Stomach smooth muscle (tissue), 2 donors: ENCODE data around the gene IPO4.
A peak's percentile ranks its signal among the peaks of the same experiment; 100 is the strongest.

Source experiments
- H3K27ac ChIP-seq: one replicate; pipeline ENCODE4 v1.7.0; 2013; ENCODE audit warnings: mild to moderate bottlenecking, low read length, inconsistent platforms
- H3K27me3 ChIP-seq, 2 donors: one replicate each; pipeline ENCODE4 v1.7.0; 2013; ENCODE audit warnings: low read length in 2 of 2; ENCODE audit not compliant: insufficient read depth in 2 of 2, control insufficient read depth in 1 of 2
- H3K36me3 ChIP-seq, 2 donors: one replicate each; pipeline ENCODE4 v1.7.0; 2013; ENCODE audit warnings: low read length in 2 of 2; ENCODE audit not compliant: control insufficient read depth in 2 of 2, insufficient read depth in 2 of 2
- H3K4me1 ChIP-seq: one replicate; pipeline ENCODE4 v1.7.0; 2013; ENCODE audit warnings: low read length; ENCODE audit not compliant: control insufficient read depth, insufficient read depth
- H3K4me3 ChIP-seq, 2 donors: one replicate each; pipeline ENCODE4 v1.7.0; 2013; ENCODE audit warnings: low read length in 2 of 2
- H3K9ac ChIP-seq, 2 donors: one replicate each; pipeline ENCODE4 v1.7.0; 2013; ENCODE audit warnings: low read length in 2 of 2, mild to moderate bottlenecking in 1 of 2
- H3K9me3 ChIP-seq, 2 donors: one replicate each; pipeline ENCODE4 v1.7.0; 2013; ENCODE audit warnings: low read length in 2 of 2; ENCODE audit not compliant: control insufficient read depth in 2 of 2
- donor health status: healthy.
- donor health status: Pancreatic carcinoma.

Gene IPO4

DNA sequence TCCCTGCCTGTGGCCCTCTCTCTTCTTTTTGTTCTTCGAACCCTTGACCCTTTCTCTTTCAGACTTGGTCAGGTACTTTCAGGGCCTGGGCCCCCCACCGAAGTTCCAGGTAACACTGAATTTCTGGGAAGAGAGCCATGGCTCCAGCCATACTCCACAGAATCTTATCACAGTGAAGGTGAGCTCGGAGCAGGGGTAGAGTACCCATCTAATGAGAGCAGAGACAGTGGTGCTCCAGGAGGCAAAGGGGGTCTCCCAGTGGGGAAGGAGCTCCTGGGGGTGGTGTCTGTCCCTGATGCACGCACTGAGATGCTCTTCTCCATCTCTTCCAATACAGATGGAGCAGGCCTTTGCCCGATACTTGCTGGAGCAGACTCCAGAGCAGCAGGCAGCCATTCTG, 22.8 kb downstream of the IPO4 start:
- peaks cover 22% of the 10 kb centered on the region for H3K4me1 ChIP-seq

GRCh38 chr14:24164518-24164991, 24.1 kb downstream of the IPO4 start:
- H3K9ac ChIP-seq: no peak overlapping the region
- H3K36me3 ChIP-seq: peaks cover 45 to 55% of the 10 kb centered on the region in 2 donors
- no peak overlapping the region for H3K27ac ChIP-seq
- H3K27me3 ChIP-seq: no peaks in the 10 kb centered on the region
- no peaks in the 10 kb centered on the region for H3K9me3 ChIP-seq
- no peak overlapping the region for H3K4me3 ChIP-seq
- peaks cover 26% of the 10 kb centered on the region for H3K4me1 ChIP-seq

More for the DNA sequence above, 22.8 kb downstream of the IPO4 start:
- H3K27me3 ChIP-seq: no peaks in the 10 kb centered on the region
- H3K9ac ChIP-seq: no peak overlapping the region
- H3K27ac ChIP-seq: no peak overlapping the region
- peaks cover 36 to 50% of the 10 kb centered on the region in 2 donors for H3K36me3 ChIP-seq
- no peaks in the 10 kb centered on the region for H3K9me3 ChIP-seq
- no peak overlapping the region for H3K4me3 ChIP-seq

GRCh38 chr14:24162093-24162492, 26.5 kb downstream of the IPO4 start:
- peaks cover 26% of the 10 kb centered on the region for H3K4me1 ChIP-seq
- H3K9me3 ChIP-seq: no peaks in the 10 kb centered on the region
- peak overlapping the region; percentile 91 to 96 for H3K9ac ChIP-seq
- peaks cover 56 to 58% of the 10 kb centered on the region in 2 donors for H3K36me3 ChIP-seq
- H3K27me3 ChIP-seq: no peaks in the 10 kb centered on the region
- peak overlapping the region; percentile 88 for H3K27ac ChIP-seq
- H3K4me3 ChIP-seq: peak overlapping the region; percentile 91 to 98

- Histone ChIP-seq H3K9me3 (no peaks in the 10 kb centered on the region), H3K36me3 (peaks cover 52 to 60% of the 10 kb centered on the region in 2 donors), H3K4me3 (peak within 1 kb of the TSS; percentile 91 to 98), H3K4me1 (peaks cover 26% of the 10 kb centered on the region), H3K27ac (peak within 1 kb of the TSS; percentile 88), H3K27me3 (no peaks in the 10 kb centered on the region), H3K9ac (peak within 1 kb of the TSS; percentile 91 to 96)
Measured at GRCh38 chr14:24160850-24161804, 27.5 kb downstream of the IPO4 start, which contains the start of gene IRF9. TSS of gene IRF9 (plus strand) at chr14:24161265. CDS start at chr14:24162145, 880 bp downstream.

GRCh38 chr14:24160499-24160849, 28.1 kb downstream of the IPO4 start:
- Histone ChIP-seq H3K27ac (peak overlapping the region; percentile 88), H3K4me3 (no peak overlapping the region), H3K9ac (no peak overlapping the region), H3K9me3 (no peaks in the 10 kb centered on the region), H3K27me3 (no peaks in the 10 kb centered on the region), H3K36me3 (peaks cover 48 to 59% of the 10 kb centered on the region in 2 donors), H3K4me1 (peaks cover 26% of the 10 kb centered on the region)

- H3K4me3 ChIP-seq: peak overlapping the region in 1 of 2 donors; percentile 22
- no peak overlapping the region for H3K9ac ChIP-seq
- peaks cover 48 to 59% of the 10 kb centered on the region in 2 donors for H3K36me3 ChIP-seq
Measured at GRCh38 chr14:24159777-24160498, 28.7 kb downstream of the IPO4 start.

GRCh38 chr14:24157331-24157730, 31.3 kb downstream of the IPO4 start:
- H3K9me3 ChIP-seq: no peaks in the 10 kb centered on the region
- H3K36me3 ChIP-seq: peaks cover 32 to 43% of the 10 kb centered on the region in 2 donors

More at GRCh38 chr14:24159777-24160498, 28.7 kb downstream of the IPO4 start:
- H3K4me1 ChIP-seq: peaks cover 26% of the 10 kb centered on the region
- H3K27ac ChIP-seq: peak overlapping the region; percentile 88
- no peaks in the 10 kb centered on the region for H3K9me3 ChIP-seq
- H3K27me3 ChIP-seq: no peaks in the 10 kb centered on the region

DNA sequence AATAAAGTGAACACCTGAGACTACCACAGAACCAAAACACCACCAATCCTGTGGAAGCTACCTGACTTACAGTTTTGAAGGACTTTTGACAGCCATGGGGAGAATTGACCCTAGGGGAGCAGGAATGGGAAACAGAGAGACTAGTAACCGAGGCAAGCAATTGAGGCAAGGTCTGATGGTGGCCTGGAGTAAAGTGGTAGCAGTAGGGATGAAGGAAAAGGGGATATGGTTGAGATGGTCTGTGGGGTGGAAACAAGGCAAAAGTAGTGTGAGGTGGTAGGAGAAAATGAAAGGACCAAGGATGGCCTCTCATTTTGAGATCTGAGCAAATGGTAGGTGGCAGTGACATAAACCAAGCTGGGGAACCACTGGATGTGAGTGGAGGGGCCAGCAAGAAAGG, 31.8 kb downstream of the IPO4 start:
- H3K4me3 ChIP-seq: no peak overlapping the region
- peaks cover 34 to 46% of the 10 kb centered on the region in 2 donors for H3K36me3 ChIP-seq
- peaks cover 11% of the 10 kb centered on the region for H3K4me1 ChIP-seq
- H3K27me3 ChIP-seq: no peaks in the 10 kb centered on the region
- no peak overlapping the region for H3K9ac ChIP-seq
- H3K9me3 ChIP-seq: no peaks in the 10 kb centered on the region
- no peak overlapping the region for H3K27ac ChIP-seq

More at GRCh38 chr14:24157331-24157730, 31.3 kb downstream of the IPO4 start:
- Histone ChIP-seq H3K27me3 (no peaks in the 10 kb centered on the region), H3K27ac (no peak overlapping the region), H3K9ac (no peak overlapping the region), H3K4me3 (no peak overlapping the region), H3K4me1 (peaks cover 16% of the 10 kb centered on the region)

GRCh38 chr14:24155100-24155499, 33.5 kb downstream of the IPO4 start:
- H3K4me3 ChIP-seq: no peak overlapping the region
- no peak overlapping the region for H3K27ac ChIP-seq
- no peak overlapping the region for H3K9ac ChIP-seq
- peaks cover 4% of the 10 kb centered on the region for H3K4me1 ChIP-seq
- no peaks in the 10 kb centered on the region for H3K9me3 ChIP-seq
- peaks cover 46 to 58% of the 10 kb centered on the region in 2 donors for H3K36me3 ChIP-seq
- no peaks in the 10 kb centered on the region for H3K27me3 ChIP-seq

DNA sequence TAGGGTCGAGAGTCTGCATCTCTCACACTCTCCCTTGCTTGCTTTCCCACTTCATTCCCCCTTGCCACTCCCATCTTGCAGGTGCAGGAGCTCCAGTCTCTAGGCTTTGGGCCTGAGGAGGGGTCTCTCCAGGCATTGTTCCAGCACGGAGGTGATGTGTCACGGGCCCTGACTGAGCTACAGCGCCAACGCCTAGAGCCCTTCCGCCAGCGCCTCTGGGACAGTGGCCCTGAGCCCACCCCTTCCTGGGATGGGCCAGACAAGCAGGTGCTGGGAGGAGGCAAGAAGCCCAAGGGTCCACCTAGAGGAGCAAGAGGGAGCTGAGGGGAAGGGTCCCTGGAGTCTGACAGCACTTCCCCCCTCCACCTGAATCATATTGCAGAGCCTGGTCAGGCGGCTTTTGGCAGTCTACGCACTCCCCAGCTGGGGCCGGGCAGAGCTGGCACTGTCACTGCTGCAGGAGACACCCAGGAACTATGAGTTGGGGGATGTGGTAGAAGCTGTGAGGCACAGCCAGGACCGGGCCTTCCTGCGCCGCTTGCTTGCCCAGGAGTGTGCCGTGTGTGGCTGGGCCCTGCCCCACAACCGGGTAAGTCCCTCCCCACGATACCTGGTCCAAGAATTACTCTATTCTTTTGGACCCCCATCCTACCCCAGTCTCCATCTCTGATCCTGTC, 37.1 kb downstream of the IPO4 start:
- H3K27me3 ChIP-seq: no peaks in the 10 kb centered on the region
- no peak overlapping the region for H3K4me3 ChIP-seq
- peaks cover 40 to 44% of the 10 kb centered on the region in 2 donors for H3K36me3 ChIP-seq
- H3K9me3 ChIP-seq: no peaks in the 10 kb centered on the region
- H3K4me1 ChIP-seq: peaks cover 16% of the 10 kb centered on the region
- H3K27ac ChIP-seq: no peak overlapping the region
- no peak overlapping the region for H3K9ac ChIP-seq
